GM21786 (cell line): ENCODE measurements around the gene TBP.
"Not testable (repeated sequence)": the region's sequence is repeated elsewhere in the genome, so short reads cannot be mapped to it uniquely, and the experiment has no call there.

ENCODE experiments used
- ATAC-seq: cut with Tn5 transposase; IDR thresholded peaks from one replicate; pipeline ENCODE4 v1.9.1; 2021; ENCODE audit not compliant: unreplicated experiment

The TBP gene

GRCh38 chr6:170597278-170597677, 43.1 kb downstream of the TBP start:
- no peak for ATAC-seq

DNA sequence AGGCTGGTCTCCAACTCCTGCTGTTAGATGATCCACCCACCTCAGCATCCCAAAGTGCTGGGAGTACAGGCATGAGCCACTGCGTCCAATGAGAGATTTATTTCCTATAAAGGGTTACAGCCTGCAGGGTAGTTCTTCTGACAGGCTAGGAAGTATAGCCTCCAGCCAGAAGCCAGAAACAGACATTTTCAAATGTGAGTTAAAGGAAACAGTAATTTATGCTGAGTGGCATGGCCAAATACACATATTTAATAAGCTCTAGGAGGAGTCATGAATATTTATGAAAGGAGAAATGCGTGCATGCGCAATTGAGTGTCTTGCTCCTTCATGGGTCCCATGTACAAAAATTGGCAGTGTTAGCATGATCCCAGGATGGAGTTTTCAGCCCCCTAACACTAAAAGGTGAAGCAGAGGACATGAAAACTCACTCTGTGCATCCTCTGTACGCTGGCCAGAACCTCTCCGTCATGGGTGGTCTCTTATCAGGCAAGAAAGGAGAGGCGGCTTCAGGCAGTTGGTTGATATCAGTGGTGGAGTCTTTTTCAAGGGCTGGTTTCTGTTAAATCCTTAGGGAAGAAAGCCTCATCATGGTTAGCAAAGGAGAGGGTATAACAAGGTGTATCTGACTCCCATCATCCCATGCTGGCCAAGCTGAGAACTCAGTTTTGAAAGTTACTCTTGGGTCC, 51.5 kb downstream of the TBP start:
- no peak for ATAC-seq

- ATAC-seq, result not testable (repeated sequence)
These were observed 55.1 kb downstream of the TBP start for GRCh38 chr6:170609225-170609624.

GRCh38 chr6:170612256-170612804, 58.2 kb downstream of the TBP start:
- peak; percentile 56 for ATAC-seq

- ATAC-seq, result not testable (repeated sequence)
These were observed 61.9 kb downstream of the TBP start for GRCh38 chr6:170616020-170616554.
